Hematopoietic multipotent progenitor cell (in vitro differentiated cells): ENCODE results near the gene DNAH9. TPM values are rescaled to one million over a fixed set of nuclear protein-coding genes. Genes with fewer than 3 reads are reported as not detected.
"Not testable (repeated sequence)": the region's sequence is repeated elsewhere in the genome, so short reads cannot be mapped to it uniquely, and the experiment has no call there.

Experiments used
- DNase-seq, 3 donors: peaks; one replicate each; pipeline ENCODE4 v3.0.0-alpha.2; 2011 to 2015; ENCODE audit warnings: low read depth in 2 of 3, low spot score in 2 of 3
- total RNA-seq: library from RNA; depleted of rRNA; stranded (reverse); fragments of >200 nt; gene quantifications from one replicate; pipeline ENCODE4 v1.2.3, GENCODE V29; 2012

The DNAH9 gene
- total RNA-seq, 1 donor, result under 0.01 TPM

DNA sequence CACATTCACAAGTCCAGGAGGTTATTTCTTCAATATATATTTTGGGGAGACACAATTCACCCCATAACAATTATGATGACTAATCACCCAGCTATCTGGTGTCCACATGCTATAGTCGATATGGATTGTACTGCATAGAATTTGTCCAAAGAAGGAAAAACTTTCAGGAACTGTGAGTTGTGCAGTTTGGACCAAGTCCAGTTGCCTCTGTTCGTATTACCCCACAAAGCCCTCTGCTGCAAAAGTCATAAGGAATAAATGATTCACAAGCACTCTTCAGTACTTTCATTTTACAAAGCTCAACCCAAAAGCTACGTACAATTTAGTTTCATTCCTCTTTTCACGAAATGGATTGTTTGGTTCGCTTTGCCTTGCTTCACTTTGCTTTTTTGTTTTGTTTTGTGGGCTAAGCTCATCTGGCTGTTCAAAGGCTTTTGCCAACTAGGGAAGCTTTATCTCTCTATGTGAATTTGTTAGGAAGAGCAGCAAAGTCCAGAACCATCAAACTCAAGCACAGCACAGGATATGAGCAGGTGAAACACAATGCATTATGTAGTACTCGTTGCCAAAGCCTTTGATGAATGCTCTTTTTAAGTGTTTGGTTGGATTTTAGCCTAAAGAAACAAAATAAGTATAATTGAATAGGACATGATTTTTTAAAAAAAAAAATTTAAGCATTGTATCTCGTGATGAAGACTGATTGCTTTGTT is 300.4 kb downstream of the DNAH9 start:
- DNase-seq, result no peak

DNA sequence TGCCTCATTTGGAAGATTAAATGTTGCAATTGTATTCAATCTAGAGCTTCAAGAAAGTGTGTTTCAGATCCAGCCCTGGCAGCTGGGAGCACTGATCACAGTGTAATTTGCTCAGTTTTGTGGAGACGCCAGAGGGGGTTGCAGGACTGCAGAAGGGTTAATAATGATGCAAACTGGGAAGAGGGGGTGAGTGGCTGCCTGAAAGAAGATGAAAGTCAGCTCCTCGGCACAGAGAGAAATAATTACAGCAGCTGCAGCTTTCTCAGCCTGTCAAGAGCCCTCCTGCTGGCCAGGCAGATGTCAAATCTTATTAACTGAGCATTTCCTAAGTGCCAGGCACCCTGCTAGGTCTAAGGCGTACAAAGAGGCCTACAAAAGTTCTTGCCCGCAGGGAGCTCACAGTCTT is 301.3 kb downstream of the DNAH9 start:
- no peak for DNase-seq

DNA sequence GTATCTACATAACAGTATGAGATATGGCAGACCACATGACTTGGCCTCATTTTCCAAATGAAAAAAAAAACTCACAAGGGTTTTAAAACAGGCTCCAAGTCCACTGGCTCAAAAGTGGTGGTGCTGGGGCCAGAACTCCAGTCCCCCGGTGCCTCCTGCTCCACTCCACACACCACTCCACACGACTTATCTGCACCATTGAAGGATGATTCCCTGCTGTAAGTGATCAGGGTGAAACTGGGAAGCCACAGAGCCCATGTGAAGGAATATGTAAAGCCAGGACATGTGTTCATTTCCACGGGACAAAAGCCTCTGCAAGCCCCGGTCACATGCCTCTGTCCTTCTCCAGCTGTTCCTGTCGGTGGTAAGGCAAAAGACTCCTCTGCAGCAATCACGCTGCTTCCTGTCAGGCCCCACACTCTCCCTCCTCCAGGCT is 301.8 kb downstream of the DNAH9 start:
- DNase-seq, result no peak

DNA sequence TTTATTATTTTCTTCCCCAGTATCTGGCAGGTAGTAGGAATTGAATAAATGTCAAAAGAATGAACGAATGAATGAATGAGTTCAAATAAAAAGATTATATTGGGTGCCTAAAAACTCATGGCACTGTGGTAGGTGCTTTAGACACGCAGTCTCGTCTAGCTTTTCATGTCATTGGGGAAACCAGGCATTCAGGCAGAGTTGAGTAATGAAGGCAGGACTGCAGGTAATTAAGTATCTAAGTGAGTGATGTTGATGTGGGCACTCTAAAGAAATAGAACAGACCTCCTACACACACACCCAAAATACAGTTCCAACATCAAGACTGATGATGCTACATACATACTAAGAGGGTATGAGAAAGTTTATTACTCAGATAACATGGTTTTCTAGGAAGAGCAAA is 302.4 kb downstream of the DNAH9 start:
- no peak for DNase-seq

DNA sequence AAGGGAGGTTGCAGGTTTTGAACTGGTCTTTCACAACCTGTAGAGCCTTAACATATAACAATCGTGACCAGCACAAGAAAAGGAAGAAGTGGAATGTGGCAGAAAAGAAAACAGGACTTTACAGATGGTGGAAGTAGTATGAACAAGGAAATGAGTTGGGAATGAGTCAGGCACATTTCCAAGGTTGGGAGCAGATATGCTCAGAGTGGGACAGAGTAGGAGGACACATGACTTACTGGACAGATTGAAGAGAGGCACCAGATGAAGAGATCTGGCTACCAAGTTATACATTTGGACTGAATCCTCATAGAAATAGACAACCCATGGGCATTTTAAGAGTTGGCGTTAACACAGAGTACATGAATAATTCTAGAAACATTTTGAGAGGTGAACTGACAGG is 303.7 kb downstream of the DNAH9 start:
- DNase-seq, result no peak

DNA sequence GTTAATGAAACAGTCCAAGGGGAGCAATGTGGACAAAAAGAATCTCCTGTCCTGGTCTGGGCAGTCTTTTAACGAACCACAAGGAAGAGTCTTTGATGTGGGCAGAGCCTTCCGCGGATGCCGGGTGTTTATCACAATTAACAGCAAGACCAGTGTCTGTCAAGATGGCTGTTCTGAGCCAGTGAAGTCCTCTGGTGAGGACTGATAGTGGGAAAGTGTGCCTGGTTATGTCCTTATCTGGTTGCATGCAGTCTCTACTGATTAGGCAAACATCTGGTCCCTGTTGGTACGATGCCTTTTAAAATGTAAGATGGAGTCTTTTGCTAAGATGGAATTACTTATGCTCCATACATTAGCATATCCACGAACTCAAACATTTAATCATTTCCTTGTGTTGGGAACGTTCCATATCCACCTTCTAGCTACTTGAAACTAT is 310.5 kb downstream of the DNAH9 start:
- DNase-seq, result peak in 2 of 3 donors; percentile 40 to 49

DNA sequence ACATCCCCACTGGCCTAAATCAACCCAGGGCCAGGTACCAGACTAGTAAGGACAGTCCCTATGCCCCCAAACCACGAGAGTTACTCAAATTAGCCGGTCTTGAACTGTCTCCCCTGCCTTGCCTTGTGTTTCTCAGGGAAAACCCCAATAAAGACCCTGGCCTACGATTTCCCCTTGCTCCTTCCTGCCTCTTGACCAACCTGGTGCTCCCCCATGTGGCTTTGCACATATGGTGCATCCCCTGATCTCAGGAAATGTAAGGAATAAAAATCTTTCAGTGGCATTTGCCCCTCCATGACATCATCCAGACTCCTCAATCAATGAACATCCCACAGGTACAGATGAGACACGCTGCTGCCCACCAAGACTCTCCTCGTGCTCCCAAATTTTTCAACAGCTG is 311.1 kb downstream of the DNAH9 start:
- DNase-seq, result no peak

DNA sequence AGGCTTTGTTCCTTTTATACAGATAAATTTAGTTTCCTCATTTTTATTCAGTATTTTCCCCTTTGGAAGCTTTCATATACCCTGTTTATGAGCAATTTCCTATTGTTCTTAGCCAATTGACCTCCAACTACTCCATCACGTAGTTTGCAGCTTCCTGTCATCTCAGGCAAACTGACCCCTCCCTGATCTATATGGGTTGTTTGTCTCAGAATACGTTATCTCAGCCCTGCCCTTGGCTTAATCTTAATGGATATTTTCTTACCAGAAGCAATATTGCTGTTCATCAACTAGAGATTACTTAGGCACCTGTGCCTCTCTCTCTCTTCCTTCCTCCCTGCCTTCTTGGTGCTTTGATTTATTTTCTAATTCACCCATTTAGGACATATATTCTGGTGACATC is 317.8 kb downstream of the DNAH9 start:
- DNase-seq, result no peak

DNA sequence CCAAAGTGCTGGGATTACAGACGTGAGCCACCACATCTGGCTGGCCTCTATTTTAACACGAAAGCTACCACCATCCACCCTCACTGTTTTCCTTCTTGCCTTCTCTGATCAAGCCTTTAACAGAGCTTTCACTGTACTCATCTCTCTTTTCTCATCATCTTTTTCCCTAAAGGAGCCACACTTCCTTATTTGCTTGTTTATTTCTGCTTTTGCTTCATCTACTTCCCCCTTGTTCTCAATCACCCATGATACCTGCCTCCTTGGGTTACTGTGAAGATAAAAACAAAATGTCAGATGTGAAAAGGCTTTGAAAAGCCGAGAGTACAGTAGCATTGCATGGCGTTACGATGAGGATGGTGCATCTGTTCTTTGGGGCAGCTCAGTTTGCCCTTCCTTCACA is 319.1 kb downstream of the DNAH9 start:
- no peak for DNase-seq

DNA sequence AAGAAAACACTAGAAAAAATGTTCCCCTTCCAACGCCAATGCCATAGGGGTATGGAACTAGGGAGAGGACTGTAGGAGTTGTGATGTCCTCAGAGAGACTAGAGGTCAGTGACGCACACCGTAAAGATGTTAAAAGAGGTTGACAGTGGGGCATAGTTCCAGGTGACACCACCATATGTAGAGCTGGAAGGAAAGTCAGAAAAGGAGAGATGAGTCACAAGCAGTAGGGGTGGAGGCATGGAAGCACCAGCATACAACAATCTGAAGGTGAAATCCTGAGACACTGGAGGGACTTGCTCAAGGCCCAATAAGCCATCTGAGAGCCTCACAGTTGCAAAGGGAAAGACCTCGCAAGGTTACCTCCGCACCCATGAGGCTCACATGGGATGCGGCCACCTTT is 323.0 kb downstream of the DNAH9 start:
- DNase-seq, result no peak

DNA sequence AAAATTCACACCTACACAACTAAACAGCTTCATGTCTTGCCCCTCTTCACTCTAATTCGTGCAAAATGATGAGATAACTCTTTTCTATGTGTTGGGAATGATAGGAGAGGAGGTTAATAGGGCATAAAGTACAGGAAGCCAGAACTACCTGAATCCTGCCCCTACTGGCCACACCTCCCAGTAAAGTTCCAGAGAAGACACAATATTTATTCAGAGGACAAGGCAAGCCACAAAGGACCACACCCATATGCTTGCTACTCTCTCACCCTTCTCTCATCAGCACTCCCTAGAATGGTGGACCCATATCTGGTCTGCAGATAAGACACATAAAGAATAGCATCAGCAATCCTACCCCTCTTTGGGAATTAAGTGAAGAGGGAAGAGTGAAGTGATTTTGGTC is 324.4 kb downstream of the DNAH9 start:
- no peak for DNase-seq

DNA sequence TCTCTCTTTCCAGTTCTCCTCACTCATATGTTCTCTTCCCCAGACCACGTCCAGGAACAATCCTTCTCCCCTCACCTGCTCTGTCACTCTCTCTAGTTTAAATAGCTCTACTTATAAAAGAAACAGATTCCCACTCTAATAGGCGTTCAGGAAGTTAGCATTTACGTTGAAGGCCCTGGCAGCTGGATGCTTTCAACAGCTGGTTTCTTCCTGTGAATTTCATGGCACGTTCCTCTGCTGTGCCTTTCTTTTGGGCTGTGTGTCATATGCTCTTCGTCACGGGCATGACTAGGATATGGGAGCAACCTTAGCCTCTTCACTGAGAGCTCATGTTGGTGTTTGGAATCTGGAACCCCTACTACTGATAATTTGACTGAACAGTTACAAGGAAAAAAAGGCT is 325.8 kb downstream of the DNAH9 start:
- DNase-seq, result no peak

DNA sequence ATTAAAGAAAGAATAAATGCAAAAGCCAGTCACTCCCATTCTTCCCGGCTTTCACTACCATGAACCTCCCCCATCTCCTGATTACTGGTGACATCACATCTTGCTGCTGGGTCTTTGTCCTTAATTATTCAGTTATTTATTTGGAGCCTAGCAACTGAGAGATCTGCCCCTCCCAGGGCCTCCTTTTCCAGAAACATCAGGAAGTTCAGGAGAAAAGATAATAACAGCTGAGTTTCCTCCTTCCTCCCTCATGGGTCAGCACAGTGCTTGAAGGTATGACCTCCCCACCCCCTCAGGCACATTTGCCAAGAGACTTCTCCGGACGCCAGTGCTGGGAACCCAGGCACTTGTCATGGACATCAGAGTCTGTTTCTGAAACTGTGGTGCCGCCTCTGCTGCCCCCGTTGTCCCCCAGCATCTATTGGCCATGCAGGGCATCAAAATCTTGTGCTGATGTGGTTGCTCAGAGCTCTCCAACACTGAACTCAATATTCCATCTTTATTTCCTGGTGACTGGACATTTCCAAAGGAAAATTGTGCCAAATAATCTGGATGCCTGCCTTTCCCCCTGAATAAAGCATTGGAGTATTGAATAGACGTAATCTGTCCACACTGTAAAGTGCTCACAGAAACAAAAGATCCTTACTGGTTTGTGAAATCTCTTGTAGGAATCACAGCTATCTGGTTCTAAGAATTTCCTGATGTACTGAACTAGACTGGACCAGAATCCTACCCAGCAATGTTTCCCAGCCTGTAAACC is 327.2 kb downstream of the DNAH9 start:
- no peak for DNase-seq

DNA sequence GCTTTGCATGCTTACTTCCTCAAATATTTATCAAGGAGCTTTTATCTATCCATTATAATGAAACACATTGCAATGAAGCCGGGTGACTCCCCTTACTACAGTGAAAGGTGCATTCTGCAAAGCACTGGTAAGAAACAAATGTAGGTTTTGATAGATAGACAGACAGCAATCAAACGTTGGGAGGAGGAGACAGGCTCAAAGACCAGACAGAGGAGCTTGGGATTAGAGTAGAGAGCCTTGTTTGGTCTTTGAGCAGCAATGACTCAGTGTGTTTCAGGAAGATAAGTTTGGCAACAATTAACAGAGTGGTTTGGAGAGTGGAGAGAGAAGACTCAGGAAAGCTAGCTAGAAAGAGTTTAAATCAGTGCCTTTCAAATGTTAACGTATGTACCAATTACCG is 330.2 kb downstream of the DNAH9 start:
- no peak for DNase-seq

DNA sequence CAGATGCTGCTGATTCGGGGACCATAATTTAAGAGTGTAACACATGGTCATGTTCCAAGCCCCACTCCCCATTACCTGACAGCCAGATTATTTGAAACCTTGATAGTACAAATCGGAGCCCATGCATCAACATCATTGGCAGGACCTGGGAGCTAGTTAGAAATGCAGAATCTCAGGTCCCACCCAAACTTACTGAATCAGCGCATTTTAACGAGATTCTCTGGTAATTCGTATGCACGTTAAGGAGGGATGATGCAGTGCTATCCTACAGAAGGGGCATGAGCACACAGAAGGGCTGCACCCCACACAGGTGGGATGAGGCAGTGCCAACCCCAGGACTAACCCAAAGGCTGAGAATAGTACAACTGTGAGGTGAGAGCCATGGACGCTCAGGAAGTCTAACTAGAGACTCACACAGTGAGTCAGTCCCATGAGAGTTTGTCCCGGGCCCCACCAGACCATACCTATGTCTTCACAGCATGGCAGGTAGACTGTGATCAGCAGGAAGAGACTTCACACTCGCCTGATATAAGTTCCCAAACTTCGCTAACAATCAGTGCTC is 334.1 kb downstream of the DNAH9 start:
- DNase-seq, result no peak

DNA sequence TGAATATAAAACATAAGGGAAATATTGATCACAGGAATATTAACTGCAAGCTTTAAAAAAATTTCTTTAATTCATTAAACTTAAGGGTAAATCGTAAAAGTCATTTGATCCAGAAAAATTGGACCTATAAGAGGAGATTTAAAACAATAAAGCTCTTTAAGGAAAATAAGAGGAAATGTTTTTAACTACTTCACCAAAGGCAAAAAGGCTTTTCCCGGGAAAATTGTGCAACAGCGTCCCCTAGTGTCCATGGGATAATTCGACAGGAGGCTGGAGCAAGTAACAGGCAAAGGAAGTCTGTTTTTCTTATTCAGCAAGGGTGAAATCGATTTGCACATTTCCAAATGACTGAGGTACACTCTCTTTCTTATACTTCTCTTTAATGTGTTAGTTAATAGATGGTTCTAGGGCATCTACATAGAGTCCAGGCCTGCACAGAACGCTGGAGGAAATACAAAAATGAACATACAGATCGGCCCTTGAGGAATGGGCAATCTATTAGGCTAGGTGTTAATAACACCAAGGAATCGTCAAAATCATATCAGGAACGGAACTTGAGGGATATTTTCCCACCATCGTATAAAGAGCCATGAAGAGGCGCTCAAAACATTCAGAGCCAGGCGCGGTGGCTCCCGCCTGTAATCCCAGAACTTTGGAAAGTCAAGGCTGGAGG is 337.6 kb downstream of the DNAH9 start:
- peak in 2 of 3 donors; percentile 12 to 36 for DNase-seq

DNA sequence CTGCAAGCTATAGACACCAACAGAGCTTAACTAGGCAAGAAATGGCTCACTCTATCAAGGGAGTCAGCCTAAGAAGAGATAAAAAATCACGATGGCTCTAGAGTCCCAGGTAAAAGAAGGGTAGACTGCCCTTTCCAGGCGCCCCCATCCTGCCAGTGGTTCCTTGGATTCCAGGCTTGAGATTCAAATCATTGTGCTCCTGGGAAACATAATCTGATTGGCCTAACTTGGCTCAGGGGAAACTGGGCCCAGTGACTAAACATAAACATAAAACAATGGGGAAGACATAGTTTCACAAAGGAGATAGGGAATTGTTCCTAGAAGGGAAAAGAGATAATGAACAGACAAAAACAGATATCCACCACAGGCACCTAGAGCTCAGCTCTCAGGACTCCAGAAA is 342.6 kb downstream of the DNAH9 start:
- no peak for DNase-seq

DNA sequence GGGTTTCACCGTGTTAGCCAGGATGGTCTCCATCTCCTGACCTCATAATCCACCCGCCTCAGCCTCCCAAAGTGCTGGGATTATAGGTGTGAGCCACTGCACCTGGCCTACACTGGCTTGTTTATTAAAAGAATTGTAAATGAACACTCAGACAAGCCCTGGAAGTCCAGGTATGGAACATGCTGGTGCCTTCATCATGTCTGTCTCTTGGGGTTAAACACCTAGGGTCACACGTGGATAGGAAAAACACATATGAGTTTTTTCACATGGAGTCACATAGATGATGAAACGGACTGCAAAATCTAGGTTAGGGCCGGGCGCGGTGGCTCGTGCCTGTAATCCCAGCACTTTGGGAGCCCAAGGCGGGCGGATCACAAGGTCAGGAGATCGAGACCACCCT is 344.8 kb downstream of the DNAH9 start:
- not testable (repeated sequence) for DNase-seq

DNA sequence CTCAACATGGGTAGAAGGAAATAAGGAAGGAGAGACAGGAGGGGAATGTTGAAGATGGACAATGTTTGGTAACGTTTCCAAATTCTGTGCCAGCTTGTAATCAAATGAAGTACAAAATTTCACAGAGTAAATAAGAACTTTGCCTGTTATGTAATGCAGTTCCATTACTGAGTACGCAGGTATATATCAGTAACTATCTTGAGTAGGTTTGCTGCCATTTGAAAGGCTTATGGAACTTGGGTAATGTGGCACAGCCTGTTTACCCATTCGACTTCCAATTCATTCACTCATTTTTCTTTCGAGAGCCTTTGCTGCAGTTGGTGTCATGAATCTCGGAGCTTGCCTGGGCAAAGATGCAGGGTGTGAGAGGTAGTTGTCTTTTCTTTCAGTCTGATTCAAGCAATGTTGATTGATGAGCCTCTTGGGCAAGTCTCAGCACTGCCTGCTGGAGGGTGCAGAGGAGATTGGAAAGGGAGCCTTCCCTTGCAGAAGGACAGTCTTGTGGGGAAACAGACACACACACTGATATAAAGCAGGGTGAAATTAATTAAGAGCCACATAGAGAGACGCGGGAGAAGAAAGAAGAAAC is 345.6 kb downstream of the DNAH9 start:
- DNase-seq, result no peak

DNA sequence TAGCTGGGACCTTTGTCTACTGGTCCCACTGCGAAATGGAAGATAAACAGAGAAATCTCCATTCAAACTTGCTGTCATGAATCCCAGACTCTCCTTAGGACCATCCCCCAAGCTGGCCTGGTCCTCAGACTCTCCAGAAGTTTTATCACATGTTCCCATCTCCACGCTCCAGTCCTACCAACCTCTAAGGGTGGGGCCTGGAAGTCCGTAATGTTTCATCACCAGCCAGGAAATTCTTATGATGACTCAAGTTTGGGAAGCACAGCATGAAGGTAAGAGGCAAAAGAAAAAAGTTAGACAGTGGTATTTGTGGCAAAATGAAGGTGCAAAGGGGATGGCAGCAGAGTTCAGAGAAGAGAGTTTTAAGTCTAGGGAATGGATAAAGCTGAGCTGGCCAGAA is 346.3 kb downstream of the DNAH9 start:
- DNase-seq, result no peak

DNA sequence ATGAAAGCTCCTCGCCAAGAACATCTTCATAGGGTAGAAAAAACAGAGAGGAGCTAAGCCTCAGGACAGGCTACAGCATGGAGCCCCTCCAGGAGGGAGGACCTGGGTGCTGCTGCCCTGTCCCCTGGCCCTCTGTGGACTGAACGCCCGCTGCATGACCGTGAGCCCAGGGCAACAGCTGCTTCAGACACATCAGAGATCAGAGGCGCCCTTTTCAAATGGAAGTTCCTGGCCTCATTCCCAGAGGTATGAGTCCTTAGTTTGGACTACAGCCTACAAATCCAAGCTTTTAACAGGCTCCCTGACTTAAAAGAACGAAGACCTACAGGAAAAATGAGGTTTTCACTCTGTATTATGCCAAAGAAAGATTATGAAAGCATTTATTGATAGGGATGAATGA is 350.5 kb downstream of the DNAH9 start:
- DNase-seq, result no peak
